OCI-LY3 (cell line): ENCODE results near the gene NLGN1.

Experiments used
- EZH2phosphoT487 ChIP-seq: fragments of 200-600 bp; shearing (Covaris generic); IDR thresholded peaks from 2 replicates; pipeline ENCODE4 v1.6.1; 2018; ENCODE audit warnings: antibody characterized with exemption, mixed run types, low read depth
- TF ChIP-seq, protein P1 (sequence below): fragments of 200-600, 300-600 bp; sonication (generic); IDR thresholded peaks from 2 replicates; pipeline ENCODE4 v1.5.1; 2014; ENCODE audit warnings: antibody characterized with exemption, low read length, low read depth

DNA sequence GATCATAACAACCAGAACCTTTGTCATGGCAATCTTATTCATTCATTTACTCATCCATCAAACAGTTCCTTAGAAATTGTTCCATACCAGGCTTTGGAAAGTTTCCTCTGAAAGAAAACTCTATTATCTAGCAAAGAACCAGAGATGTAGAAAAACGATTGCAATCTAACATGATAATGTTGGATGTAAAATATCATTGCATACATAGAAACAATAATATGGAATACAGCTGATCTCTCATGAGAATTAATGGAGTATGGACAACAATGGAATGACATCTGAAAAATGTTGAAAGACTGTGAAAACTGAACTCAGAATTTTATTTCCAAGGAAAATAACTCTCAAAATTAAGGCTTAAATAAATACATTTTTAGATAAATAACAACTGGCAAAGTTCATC is 665.4 kb downstream of the NLGN1 start:
- TF ChIP-seq, protein P1, sequence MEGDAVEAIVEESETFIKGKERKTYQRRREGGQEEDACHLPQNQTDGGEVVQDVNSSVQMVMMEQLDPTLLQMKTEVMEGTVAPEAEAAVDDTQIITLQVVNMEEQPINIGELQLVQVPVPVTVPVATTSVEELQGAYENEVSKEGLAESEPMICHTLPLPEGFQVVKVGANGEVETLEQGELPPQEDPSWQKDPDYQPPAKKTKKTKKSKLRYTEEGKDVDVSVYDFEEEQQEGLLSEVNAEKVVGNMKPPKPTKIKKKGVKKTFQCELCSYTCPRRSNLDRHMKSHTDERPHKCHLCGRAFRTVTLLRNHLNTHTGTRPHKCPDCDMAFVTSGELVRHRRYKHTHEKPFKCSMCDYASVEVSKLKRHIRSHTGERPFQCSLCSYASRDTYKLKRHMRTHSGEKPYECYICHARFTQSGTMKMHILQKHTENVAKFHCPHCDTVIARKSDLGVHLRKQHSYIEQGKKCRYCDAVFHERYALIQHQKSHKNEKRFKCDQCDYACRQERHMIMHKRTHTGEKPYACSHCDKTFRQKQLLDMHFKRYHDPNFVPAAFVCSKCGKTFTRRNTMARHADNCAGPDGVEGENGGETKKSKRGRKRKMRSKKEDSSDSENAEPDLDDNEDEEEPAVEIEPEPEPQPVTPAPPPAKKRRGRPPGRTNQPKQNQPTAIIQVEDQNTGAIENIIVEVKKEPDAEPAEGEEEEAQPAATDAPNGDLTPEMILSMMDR, result no peak
- TF ChIP-seq EZH2phosphoT487, result no peak
